GM23338 (cell line): ENCODE measurements around the gene FOXP1. TPM values are rescaled to one million over a fixed set of nuclear protein-coding genes. Genes with fewer than 3 reads are reported as not detected.

Experiments
- ATAC-seq: fragments of 200-7000 bp; cut with Tn5 transposase; 3 replicates; pipeline ENCODE4 v1.9.1; 2020
- DNase-seq: peaks from one replicate; pipeline ENCODE4 v3.0.0-alpha.2; 2015; ENCODE audit warnings: low spot score
- H2AFZ ChIP-seq: fragments of 200-600 bp; sonication (generic); 2 replicates; pipeline ENCODE4 v1.8.0; 2016; ENCODE audit warnings: antibody characterized with exemption, mild to moderate bottlenecking, moderate library complexity
- H3F3A ChIP-seq: fragments of 200-600 bp; sonication (generic); replicated peaks from 2 replicates; pipeline ENCODE4 v1.8.0; 2017; ENCODE audit warnings: antibody characterized with exemption, mixed run types, low read depth
- H3K27ac ChIP-seq: fragments of 200-600 bp; sonication (generic); 2 replicates; pipeline ENCODE4 v1.6.1; 2016; ENCODE audit warnings: low read depth
- H3K27me3 ChIP-seq: fragments of 200-600 bp; sonication (generic); 2 replicates; pipeline ENCODE4 v1.8.0; 2016; ENCODE audit warnings: mild to moderate bottlenecking, mixed run types, moderate library complexity; ENCODE audit not compliant: insufficient read depth
- H3K36me3 ChIP-seq: fragments of 200-600 bp; sonication (generic); 2 replicates; pipeline ENCODE4 v1.8.0; 2016; ENCODE audit warnings: mild to moderate bottlenecking; ENCODE audit not compliant: insufficient read depth
- H3K4me1 ChIP-seq: fragments of 200-600 bp; sonication (generic); 2 replicates; pipeline ENCODE4 v1.8.0; 2016; ENCODE audit warnings: mild to moderate bottlenecking, moderate library complexity; ENCODE audit not compliant: insufficient read depth
- H3K4me2 ChIP-seq: fragments of 200-600 bp; sonication (generic); 2 replicates; pipeline ENCODE4 v1.7.1; 2017; ENCODE audit warnings: mixed run types
- H3K4me3 ChIP-seq: fragments of 200-600 bp; sonication (generic); 2 replicates; pipeline ENCODE4 v1.6.1; 2016; ENCODE audit warnings: mixed run types
- H3K79me2 ChIP-seq: fragments of 200-600 bp; sonication (generic); replicated peaks from 2 replicates; pipeline ENCODE4 v1.8.0; 2017; ENCODE audit warnings: mild to moderate bottlenecking; ENCODE audit not compliant: insufficient read depth
- H3K9me2 ChIP-seq: fragments of 200-600 bp; sonication (generic); 2 replicates; pipeline ENCODE4 v1.8.0; 2017; ENCODE audit not compliant: insufficient read depth
- H4K20me1 ChIP-seq: fragments of 200-600 bp; sonication (generic); replicated peaks from 2 replicates; pipeline ENCODE4 v1.8.0; 2017; ENCODE audit warnings: mild to moderate bottlenecking; ENCODE audit not compliant: insufficient read depth
- H3K27ac Mint-ChIP-seq: 2 replicates; pipeline ENCODE4 v1.8.0; 2020; ENCODE audit warnings: inconsistent platforms, mild to moderate bottlenecking, moderate library complexity, mixed read lengths
- H3K27me3 Mint-ChIP-seq: 3 replicates; pipeline ENCODE4 v1.8.0; 2022; ENCODE audit warnings: low read depth, mild to moderate bottlenecking, moderate library complexity, mixed read lengths, inconsistent platforms; ENCODE audit not compliant: insufficient read depth, poor library complexity
- H3K36me3 Mint-ChIP-seq: 3 replicates; pipeline ENCODE4 v1.8.0; 2021; ENCODE audit warnings: low read depth, mild to moderate bottlenecking, inconsistent platforms, moderate library complexity, mixed read lengths
- H3K4me1 Mint-ChIP-seq: 3 replicates; pipeline ENCODE4 v1.8.0; 2020; ENCODE audit warnings: mild to moderate bottlenecking, inconsistent platforms, mixed read lengths
- H3K4me3 Mint-ChIP-seq: 3 replicates; pipeline ENCODE4 v1.8.0; 2021; ENCODE audit warnings: moderate library complexity, mild to moderate bottlenecking, inconsistent platforms, mixed read lengths
- H3K9me3 Mint-ChIP-seq: 3 replicates; pipeline ENCODE4 v1.8.0; 2020; ENCODE audit warnings: moderate library complexity, mild to moderate bottlenecking, inconsistent platforms, mixed read lengths
- CREB1 ChIP-seq: fragments of 250-450 bp; sonication (Bioruptor Pico); IDR thresholded peaks from 2 replicates; pipeline ENCODE4 v1.5.0; 2020; ENCODE audit warnings: low read depth, mild to moderate bottlenecking, moderate library complexity
- ETS1 ChIP-seq: IDR thresholded peaks from 2 replicates; pipeline ENCODE4 v1.6.1; 2016; ENCODE audit warnings: antibody characterized with exemption
- EZH2 ChIP-seq: fragments of 200-600 bp; sonication (generic); IDR thresholded peaks from one replicate; pipeline ENCODE4 v1.8.0; 2017; ENCODE audit warnings: antibody characterized with exemption, mild to moderate bottlenecking, low read depth; ENCODE audit not compliant: unreplicated experiment
- EZH2phosphoT487 ChIP-seq: fragments of 200-600 bp; sonication (generic); IDR thresholded peaks from one replicate; pipeline ENCODE4 v1.8.1; 2018; ENCODE audit warnings: antibody characterized with exemption; ENCODE audit not compliant: unreplicated experiment
- JUNB ChIP-seq: IDR thresholded peaks from one replicate; pipeline ENCODE4 v1.6.1; 2016; ENCODE audit warnings: antibody characterized with exemption; ENCODE audit not compliant: unreplicated experiment
- POLR2AphosphoS5 ChIP-seq: IDR thresholded peaks from 2 replicates; pipeline ENCODE4 v1.6.1; 2016; ENCODE audit warnings: antibody characterized with exemption, low read depth
- STAT1 ChIP-seq: IDR thresholded peaks from one replicate; pipeline ENCODE4 v1.6.1; 2016; ENCODE audit warnings: antibody characterized with exemption; ENCODE audit not compliant: unreplicated experiment
- ZNF114 ChIP-seq: fragments of 250-450 bp; sonication (Bioruptor Pico); IDR thresholded peaks from 2 replicates; pipeline ENCODE4 v1.5.0; 2020; ENCODE audit warnings: mild to moderate bottlenecking, moderate library complexity
- ZNF331 ChIP-seq: fragments of 250-450 bp; sonication (Bioruptor Pico); IDR thresholded peaks from 2 replicates; pipeline ENCODE4 v1.5.0; 2020; ENCODE audit warnings: low read depth, mild to moderate bottlenecking, moderate library complexity
- polyA plus RNA-seq: library from polyadenylated mRNA; unstranded; fragments of >200 nt; fragmentation: Nextera tagmentation; extraction: Ambion mirVana; gene quantifications from 2 replicates; pipeline ENCODE4 v1.2.1, GENCODE V29; 2016
- total RNA-seq: library from RNA; depleted of rRNA; stranded (reverse); fragments of >200 nt; shearing (Covaris generic); gene quantifications from 2 replicates; pipeline ENCODE4 v1.2.3, GENCODE V29; 2014
- TF ChIP-seq, protein P1 (sequence below), 2 experiments: fragments of 200-600 bp in 1 of 2; sonication (generic) in 1 of 2; conservative IDR thresholded peaks; 2 replicates each; pipeline versions ENCODE4 v1.5.1 to v1.6.1; 2016 to 2017; ENCODE audit warnings: antibody characterized with exemption in 2 of 2, low read depth in 2 of 2, mild to moderate bottlenecking in 2 of 2, moderate library complexity in 1 of 2
- TF ChIP-seq, protein P2 (sequence below): IDR thresholded peaks from one replicate; pipeline ENCODE4 v1.6.1; 2018; ENCODE audit warnings: antibody characterized with exemption; ENCODE audit not compliant: unreplicated experiment

The FOXP1 gene
- total and polyA plus RNA-seq, 2 experiments from 2014 or later, result 32.9 to 35.5 TPM

GRCh38 chr3:71139496-71139895 is 444.0 kb downstream of the FOXP1 start:
- H3K4me3 ChIP-seq, result no peak overlapping the region
- H3K36me3 ChIP-seq, result no peaks in the 10 kb centered on the region
- Mint-ChIP-seq H3K9me3 (no peaks in the 10 kb centered on the region), H3K4me3 (no peak overlapping the region), H3K4me1 (peaks cover 53% of the 10 kb centered on the region), H3K27me3 (peaks cover 3% of the 10 kb centered on the region), H3K27ac (no peak overlapping the region; the same call in 1 of the 2 replicates), H3K36me3 (no peaks in the 10 kb centered on the region; the same call in 2 of the 3 replicates)
- no peak overlapping the region for H3K27ac ChIP-seq
- H3K9me2 ChIP-seq, result no peaks in the 10 kb centered on the region
- TF ChIP-seq ETS1 (no peak), EZH2phosphoT487 (no peak), CREB1 (CRISPR knock-in tag) (no peak), ZNF331 (CRISPR knock-in tag) (no peak), ZNF114 (CRISPR knock-in tag) (no peak), POLR2AphosphoS5 (no peak), STAT1 (no peak), EZH2 (no peak), JUNB (no peak)
- TF ChIP-seq, protein P1, sequence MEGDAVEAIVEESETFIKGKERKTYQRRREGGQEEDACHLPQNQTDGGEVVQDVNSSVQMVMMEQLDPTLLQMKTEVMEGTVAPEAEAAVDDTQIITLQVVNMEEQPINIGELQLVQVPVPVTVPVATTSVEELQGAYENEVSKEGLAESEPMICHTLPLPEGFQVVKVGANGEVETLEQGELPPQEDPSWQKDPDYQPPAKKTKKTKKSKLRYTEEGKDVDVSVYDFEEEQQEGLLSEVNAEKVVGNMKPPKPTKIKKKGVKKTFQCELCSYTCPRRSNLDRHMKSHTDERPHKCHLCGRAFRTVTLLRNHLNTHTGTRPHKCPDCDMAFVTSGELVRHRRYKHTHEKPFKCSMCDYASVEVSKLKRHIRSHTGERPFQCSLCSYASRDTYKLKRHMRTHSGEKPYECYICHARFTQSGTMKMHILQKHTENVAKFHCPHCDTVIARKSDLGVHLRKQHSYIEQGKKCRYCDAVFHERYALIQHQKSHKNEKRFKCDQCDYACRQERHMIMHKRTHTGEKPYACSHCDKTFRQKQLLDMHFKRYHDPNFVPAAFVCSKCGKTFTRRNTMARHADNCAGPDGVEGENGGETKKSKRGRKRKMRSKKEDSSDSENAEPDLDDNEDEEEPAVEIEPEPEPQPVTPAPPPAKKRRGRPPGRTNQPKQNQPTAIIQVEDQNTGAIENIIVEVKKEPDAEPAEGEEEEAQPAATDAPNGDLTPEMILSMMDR (conservative IDR thresholded peaks at IDR 0.05; ENCODE audit: low read depth in 2 of 2), result no peak
- TF ChIP-seq, protein P2, sequence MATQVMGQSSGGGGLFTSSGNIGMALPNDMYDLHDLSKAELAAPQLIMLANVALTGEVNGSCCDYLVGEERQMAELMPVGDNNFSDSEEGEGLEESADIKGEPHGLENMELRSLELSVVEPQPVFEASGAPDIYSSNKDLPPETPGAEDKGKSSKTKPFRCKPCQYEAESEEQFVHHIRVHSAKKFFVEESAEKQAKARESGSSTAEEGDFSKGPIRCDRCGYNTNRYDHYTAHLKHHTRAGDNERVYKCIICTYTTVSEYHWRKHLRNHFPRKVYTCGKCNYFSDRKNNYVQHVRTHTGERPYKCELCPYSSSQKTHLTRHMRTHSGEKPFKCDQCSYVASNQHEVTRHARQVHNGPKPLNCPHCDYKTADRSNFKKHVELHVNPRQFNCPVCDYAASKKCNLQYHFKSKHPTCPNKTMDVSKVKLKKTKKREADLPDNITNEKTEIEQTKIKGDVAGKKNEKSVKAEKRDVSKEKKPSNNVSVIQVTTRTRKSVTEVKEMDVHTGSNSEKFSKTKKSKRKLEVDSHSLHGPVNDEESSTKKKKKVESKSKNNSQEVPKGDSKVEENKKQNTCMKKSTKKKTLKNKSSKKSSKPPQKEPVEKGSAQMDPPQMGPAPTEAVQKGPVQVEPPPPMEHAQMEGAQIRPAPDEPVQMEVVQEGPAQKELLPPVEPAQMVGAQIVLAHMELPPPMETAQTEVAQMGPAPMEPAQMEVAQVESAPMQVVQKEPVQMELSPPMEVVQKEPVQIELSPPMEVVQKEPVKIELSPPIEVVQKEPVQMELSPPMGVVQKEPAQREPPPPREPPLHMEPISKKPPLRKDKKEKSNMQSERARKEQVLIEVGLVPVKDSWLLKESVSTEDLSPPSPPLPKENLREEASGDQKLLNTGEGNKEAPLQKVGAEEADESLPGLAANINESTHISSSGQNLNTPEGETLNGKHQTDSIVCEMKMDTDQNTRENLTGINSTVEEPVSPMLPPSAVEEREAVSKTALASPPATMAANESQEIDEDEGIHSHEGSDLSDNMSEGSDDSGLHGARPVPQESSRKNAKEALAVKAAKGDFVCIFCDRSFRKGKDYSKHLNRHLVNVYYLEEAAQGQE, result no peak
- H2AFZ ChIP-seq, result no peak overlapping the region
- no peak overlapping the region for H3K4me2 ChIP-seq
- no peaks in the 10 kb centered on the region for H3K27me3 ChIP-seq
- ATAC-seq, result no peak
- H4K20me1 ChIP-seq, result no peaks in the 10 kb centered on the region
- no peak for DNase-seq
- no peaks in the 10 kb centered on the region for H3K79me2 ChIP-seq
- H3K4me1 ChIP-seq, result peaks cover 35% of the 10 kb centered on the region
- no peaks in the 10 kb centered on the region for H3F3A ChIP-seq
